ENCODE data around the gene FHL2.

DNA sequence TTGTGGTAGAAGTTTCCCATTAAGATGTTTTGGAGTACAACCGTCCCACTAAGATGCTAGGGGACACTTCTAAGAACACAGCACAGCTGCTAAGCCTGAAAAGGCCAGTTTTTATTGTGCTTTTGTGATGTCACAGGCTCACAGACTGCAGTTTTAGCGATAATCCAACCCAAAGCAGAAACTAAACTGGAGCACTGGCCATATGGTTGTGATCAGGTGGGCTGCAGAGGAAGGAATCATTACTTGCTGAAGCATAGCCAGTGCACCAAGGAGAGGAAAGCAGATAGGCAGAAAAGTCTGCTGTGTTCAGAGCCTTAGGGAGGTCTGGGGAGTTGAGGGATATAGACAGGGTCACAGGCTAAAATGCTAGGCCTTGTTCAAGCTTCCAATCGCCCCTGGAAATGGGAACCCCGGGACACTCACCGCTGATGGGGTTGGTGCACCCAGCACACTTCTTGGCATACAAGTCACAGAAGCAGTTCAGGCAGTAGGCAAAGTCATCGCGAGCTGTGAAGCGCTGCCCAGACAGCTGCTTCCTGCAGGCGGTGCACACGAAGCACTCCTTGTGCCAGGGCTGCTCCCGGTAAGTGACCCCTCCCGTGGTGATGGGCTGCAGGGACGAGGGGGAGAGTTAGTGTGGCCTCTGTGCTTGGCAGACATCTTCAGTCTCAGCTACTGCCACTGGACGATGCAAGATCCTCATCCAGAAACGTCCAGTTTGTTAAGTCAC is 35.8 kb downstream of the FHL2 start:
- TF ChIP-seq, protein P1, sequence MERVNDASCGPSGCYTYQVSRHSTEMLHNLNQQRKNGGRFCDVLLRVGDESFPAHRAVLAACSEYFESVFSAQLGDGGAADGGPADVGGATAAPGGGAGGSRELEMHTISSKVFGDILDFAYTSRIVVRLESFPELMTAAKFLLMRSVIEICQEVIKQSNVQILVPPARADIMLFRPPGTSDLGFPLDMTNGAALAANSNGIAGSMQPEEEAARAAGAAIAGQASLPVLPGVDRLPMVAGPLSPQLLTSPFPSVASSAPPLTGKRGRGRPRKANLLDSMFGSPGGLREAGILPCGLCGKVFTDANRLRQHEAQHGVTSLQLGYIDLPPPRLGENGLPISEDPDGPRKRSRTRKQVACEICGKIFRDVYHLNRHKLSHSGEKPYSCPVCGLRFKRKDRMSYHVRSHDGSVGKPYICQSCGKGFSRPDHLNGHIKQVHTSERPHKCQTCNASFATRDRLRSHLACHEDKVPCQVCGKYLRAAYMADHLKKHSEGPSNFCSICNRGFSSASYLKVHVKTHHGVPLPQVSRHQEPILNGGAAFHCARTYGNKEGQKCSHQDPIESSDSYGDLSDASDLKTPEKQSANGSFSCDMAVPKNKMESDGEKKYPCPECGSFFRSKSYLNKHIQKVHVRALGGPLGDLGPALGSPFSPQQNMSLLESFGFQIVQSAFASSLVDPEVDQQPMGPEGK (CRISPR knock-in tag; IDR thresholded peaks at IDR 0.05; ENCODE audit: borderline replicate concordance) = no peak
- no peak for TF ChIP-seq TCF4 (CRISPR knock-in tag; IDR thresholded peaks at IDR 0.05; ENCODE audit: borderline replicate concordance)
- TF ChIP-seq, protein P2, sequence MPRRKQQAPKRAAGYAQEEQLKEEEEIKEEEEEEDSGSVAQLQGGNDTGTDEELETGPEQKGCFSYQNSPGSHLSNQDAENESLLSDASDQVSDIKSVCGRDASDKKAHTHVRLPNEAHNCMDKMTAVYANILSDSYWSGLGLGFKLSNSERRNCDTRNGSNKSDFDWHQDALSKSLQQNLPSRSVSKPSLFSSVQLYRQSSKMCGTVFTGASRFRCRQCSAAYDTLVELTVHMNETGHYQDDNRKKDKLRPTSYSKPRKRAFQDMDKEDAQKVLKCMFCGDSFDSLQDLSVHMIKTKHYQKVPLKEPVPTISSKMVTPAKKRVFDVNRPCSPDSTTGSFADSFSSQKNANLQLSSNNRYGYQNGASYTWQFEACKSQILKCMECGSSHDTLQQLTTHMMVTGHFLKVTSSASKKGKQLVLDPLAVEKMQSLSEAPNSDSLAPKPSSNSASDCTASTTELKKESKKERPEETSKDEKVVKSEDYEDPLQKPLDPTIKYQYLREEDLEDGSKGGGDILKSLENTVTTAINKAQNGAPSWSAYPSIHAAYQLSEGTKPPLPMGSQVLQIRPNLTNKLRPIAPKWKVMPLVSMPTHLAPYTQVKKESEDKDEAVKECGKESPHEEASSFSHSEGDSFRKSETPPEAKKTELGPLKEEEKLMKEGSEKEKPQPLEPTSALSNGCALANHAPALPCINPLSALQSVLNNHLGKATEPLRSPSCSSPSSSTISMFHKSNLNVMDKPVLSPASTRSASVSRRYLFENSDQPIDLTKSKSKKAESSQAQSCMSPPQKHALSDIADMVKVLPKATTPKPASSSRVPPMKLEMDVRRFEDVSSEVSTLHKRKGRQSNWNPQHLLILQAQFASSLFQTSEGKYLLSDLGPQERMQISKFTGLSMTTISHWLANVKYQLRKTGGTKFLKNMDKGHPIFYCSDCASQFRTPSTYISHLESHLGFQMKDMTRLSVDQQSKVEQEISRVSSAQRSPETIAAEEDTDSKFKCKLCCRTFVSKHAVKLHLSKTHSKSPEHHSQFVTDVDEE (CRISPR knock-in tag; IDR thresholded peaks at IDR 0.05) = no peak
- TF ChIP-seq, protein P3, sequence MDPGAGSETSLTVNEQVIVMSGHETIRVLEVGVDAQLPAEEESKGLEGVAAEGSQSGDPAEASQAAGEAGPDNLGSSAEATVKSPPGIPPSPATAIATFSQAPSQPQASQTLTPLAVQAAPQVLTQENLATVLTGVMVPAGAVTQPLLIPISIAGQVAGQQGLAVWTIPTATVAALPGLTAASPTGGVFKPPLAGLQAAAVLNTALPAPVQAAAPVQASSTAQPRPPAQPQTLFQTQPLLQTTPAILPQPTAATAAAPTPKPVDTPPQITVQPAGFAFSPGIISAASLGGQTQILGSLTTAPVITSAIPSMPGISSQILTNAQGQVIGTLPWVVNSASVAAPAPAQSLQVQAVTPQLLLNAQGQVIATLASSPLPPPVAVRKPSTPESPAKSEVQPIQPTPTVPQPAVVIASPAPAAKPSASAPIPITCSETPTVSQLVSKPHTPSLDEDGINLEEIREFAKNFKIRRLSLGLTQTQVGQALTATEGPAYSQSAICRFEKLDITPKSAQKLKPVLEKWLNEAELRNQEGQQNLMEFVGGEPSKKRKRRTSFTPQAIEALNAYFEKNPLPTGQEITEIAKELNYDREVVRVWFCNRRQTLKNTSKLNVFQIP (CRISPR knock-in tag; IDR thresholded peaks at IDR 0.05; ENCODE audit: borderline replicate concordance, low read depth) = no peak
- TF ChIP-seq, protein P4, sequence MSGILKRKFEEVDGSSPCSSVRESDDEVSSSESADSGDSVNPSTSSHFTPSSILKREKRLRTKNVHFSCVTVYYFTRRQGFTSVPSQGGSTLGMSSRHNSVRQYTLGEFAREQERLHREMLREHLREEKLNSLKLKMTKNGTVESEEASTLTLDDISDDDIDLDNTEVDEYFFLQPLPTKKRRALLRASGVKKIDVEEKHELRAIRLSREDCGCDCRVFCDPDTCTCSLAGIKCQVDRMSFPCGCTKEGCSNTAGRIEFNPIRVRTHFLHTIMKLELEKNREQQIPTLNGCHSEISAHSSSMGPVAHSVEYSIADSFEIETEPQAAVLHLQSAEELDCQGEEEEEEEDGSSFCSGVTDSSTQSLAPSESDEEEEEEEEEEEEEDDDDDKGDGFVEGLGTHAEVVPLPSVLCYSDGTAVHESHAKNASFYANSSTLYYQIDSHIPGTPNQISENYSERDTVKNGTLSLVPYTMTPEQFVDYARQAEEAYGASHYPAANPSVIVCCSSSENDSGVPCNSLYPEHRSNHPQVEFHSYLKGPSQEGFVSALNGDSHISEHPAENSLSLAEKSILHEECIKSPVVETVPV (CRISPR knock-in tag; IDR thresholded peaks at IDR 0.05) = no peak
- TF ChIP-seq ZNF70 (CRISPR knock-in tag; IDR thresholded peaks at IDR 0.05) = no peak
